Measurements from ENCODE around the gene CD109. TPM values are rescaled to one million over a fixed set of nuclear protein-coding genes. Genes with fewer than 3 reads are reported as not detected.
"Not testable (repeated sequence)": the region's sequence is repeated elsewhere in the genome, so short reads cannot be mapped to it uniquely, and the experiment has no call there.

Gene CD109
- total RNA-seq, 1 donor from 2014 or later = 14.8 TPM

GRCh38 chr6:73715111-73715508, 19.1 kb downstream of the CD109 start:
- ATAC-seq; intact Hi-C loops (cut with DNase I); DNase-seq (ENCODE audit: low spot score): not testable (repeated sequence)

GRCh38 chr6:73719046-73719445, 23.0 kb downstream of the CD109 start:
- intact Hi-C loops (cut with DNase I) = no loop called here
- ATAC-seq (no peak), DNase-seq (ENCODE audit: low spot score) (no peak)

GRCh38 chr6:73722318-73723060, 26.5 kb downstream of the CD109 start:
- no peak for DNase-seq (ENCODE audit: low spot score)
- intact Hi-C loops (cut with DNase I) = no loop called here
- no peak for ATAC-seq

- ATAC-seq; DNase-seq (ENCODE audit: low spot score); intact Hi-C loops (cut with DNase I): not testable (repeated sequence)
Observed at GRCh38 chr6:73723480-73723879, 27.5 kb downstream of the CD109 start.

GRCh38 chr6:73724389-73724788, 28.4 kb downstream of the CD109 start:
- intact Hi-C loops (cut with DNase I) = no loop called here
- ATAC-seq (no peak), DNase-seq (ENCODE audit: low spot score) (no peak)

GRCh38 chr6:73725192-73725591, 29.2 kb downstream of the CD109 start:
- peak; percentile 45 for ATAC-seq
- intact Hi-C loops (cut with DNase I); DNase-seq (ENCODE audit: low spot score): not testable (repeated sequence)

GRCh38 chr6:73727114-73727513, 31.1 kb downstream of the CD109 start:
- intact Hi-C loops (cut with DNase I) = no loop called here
- ATAC-seq = no peak
- no peak for DNase-seq (ENCODE audit: low spot score)

GRCh38 chr6:73728548-73729205, 32.7 kb downstream of the CD109 start:
- no peak for ATAC-seq
- no peak for DNase-seq (ENCODE audit: low spot score)
- intact Hi-C loops (cut with DNase I) = no loop called here

- DNase-seq (ENCODE audit: low spot score) (no peak), ATAC-seq (no peak)
- intact Hi-C loops (cut with DNase I) = loop anchor here (10.0 kb wide), 1 partner anchor 56 kb away; no protein-coding TSS in a partner anchor
Observed at GRCh38 chr6:73731285-73731684, 35.3 kb downstream of the CD109 start.

GRCh38 chr6:73732845-73733675, 37.1 kb downstream of the CD109 start:
- ATAC-seq (peak; percentile 90), DNase-seq (ENCODE audit: low spot score) (peak; percentile 76)
- intact Hi-C loops (cut with DNase I) = loop anchor here (10.0 kb wide), 1 partner anchor 58 kb away; no protein-coding TSS in a partner anchor

GRCh38 chr6:73733791-73734190, 37.8 kb downstream of the CD109 start:
- ATAC-seq = peak; percentile 12
- intact Hi-C loops (cut with DNase I) = loop anchor here (10.0 kb wide), 1 partner anchor 59 kb away; no protein-coding TSS in a partner anchor
- DNase-seq (ENCODE audit: low spot score) = no peak

GRCh38 chr6:73734832-73735453, 38.9 kb downstream of the CD109 start:
- no peak for DNase-seq (ENCODE audit: low spot score)
- intact Hi-C loops (cut with DNase I) = loop anchor here (10.0 kb wide), 1 partner anchor 60 kb away; no protein-coding TSS in a partner anchor
- no peak for ATAC-seq

- DNase-seq (ENCODE audit: low spot score) = no peak
- intact Hi-C loops (cut with DNase I) = loop anchor here (10.0 kb wide), 1 partner anchor 64 kb away; no protein-coding TSS in a partner anchor
- no peak for ATAC-seq
Observed at GRCh38 chr6:73738367-73739028, 42.5 kb downstream of the CD109 start.

- DNase-seq (ENCODE audit: low spot score) = no peak
- ATAC-seq = peak; percentile 78
- intact Hi-C loops (cut with DNase I) = loop anchor here (10.0 kb wide), 1 partner anchor 64 kb away; no protein-coding TSS in a partner anchor
Observed at GRCh38 chr6:73739096-73739495, 43.1 kb downstream of the CD109 start.

GRCh38 chr6:73742433-73742832, 46.4 kb downstream of the CD109 start:
- ATAC-seq (no peak), DNase-seq (ENCODE audit: low spot score) (no peak)
- intact Hi-C loops (cut with DNase I) = no loop called here

GRCh38 chr6:73743081-73743480, 47.1 kb downstream of the CD109 start:
- no peak for ATAC-seq
- intact Hi-C loops (cut with DNase I) = no loop called here
- DNase-seq (ENCODE audit: low spot score) = no peak

GRCh38 chr6:73743556-73743955, 47.6 kb downstream of the CD109 start:
- DNase-seq (ENCODE audit: low spot score) (no peak), ATAC-seq (no peak)
- intact Hi-C loops (cut with DNase I) = no loop called here

- intact Hi-C loops (cut with DNase I) = no loop called here
- ATAC-seq (no peak), DNase-seq (ENCODE audit: low spot score) (no peak)
Observed at GRCh38 chr6:73746787-73747186, 50.8 kb downstream of the CD109 start.

Measured in sciatic nerve (tissue), 2 donors.